Measurements from ENCODE around the gene COL9A3. TPM values are rescaled to one million over a fixed set of nuclear protein-coding genes. Genes with fewer than 3 reads are reported as not detected.

The COL9A3 gene
- total RNA-seq, 2 donors from 2014 or later, result 0.54 to 3.1 TPM

- H3K9me3 ChIP-seq, result no peaks in the 10 kb centered on the region
- no peaks in the 10 kb centered on the region for H3K27me3 ChIP-seq (replicated peaks; ENCODE audit: insufficient read depth)
- DNase-seq (ENCODE audit: low spot score), result no peak
- ATAC-seq (ENCODE audit: insufficient number of reproducible peaks, low FRiP score, low read depth), result no peak
- peaks cover 16% of the 10 kb centered on the region for H3K36me3 ChIP-seq
- no peak overlapping the region for H3K4me3 ChIP-seq
- H3K27ac ChIP-seq, result no peak overlapping the region
- peaks cover 4 to 8% of the 10 kb centered on the region in 2 donors for H3K4me1 ChIP-seq (ENCODE audit: control insufficient read depth in 1 of 2, low read depth in 2 of 2)
- no peak for TF ChIP-seq CTCF (IDR thresholded peaks at IDR 0.05)
Observed at GRCh38 chr20:62881662-62882395, 65.0 kb downstream of the COL9A3 start.

- Histone ChIP-seq H3K9me3 (no peaks in the 10 kb centered on the region), H3K4me3 (no peak overlapping the region), H3K27ac (no peak overlapping the region), H3K4me1 (ENCODE audit: control insufficient read depth in 1 of 2, low read depth in 2 of 2) (peaks cover under 1 to 2% of the 10 kb centered on the region in 2 donors), H3K27me3 (replicated peaks; ENCODE audit: insufficient read depth) (no peaks in the 10 kb centered on the region), H3K36me3 (peaks cover 19% of the 10 kb centered on the region)
- no peak for ATAC-seq (ENCODE audit: insufficient number of reproducible peaks, low FRiP score, low read depth)
- TF ChIP-seq CTCF (IDR thresholded peaks at IDR 0.05), result no peak
- no peak for DNase-seq (ENCODE audit: low spot score)
Observed at GRCh38 chr20:62882426-62882825, 65.6 kb downstream of the COL9A3 start.

GRCh38 chr20:62884556-62884955 is 67.7 kb downstream of the COL9A3 start:
- Histone ChIP-seq H3K36me3 (peaks cover 39% of the 10 kb centered on the region), H3K27ac (no peak overlapping the region), H3K27me3 (replicated peaks; ENCODE audit: insufficient read depth) (no peaks in the 10 kb centered on the region), H3K9me3 (no peaks in the 10 kb centered on the region), H3K4me3 (no peak overlapping the region), H3K4me1 (ENCODE audit: control insufficient read depth in 1 of 2, low read depth in 2 of 2) (no peaks in the 10 kb centered on the region)
- DNase-seq (ENCODE audit: low spot score) (no peak), ATAC-seq (ENCODE audit: insufficient number of reproducible peaks, low FRiP score, low read depth) (no peak)
- no peak for TF ChIP-seq CTCF (IDR thresholded peaks at IDR 0.05)

- ATAC-seq (ENCODE audit: insufficient number of reproducible peaks, low FRiP score, low read depth) (no peak), DNase-seq (ENCODE audit: low spot score) (no peak)
- H3K4me1 ChIP-seq (ENCODE audit: control insufficient read depth in 1 of 2, low read depth in 2 of 2), result no peaks in the 10 kb centered on the region
- H3K27ac ChIP-seq, result no peak overlapping the region
- H3K36me3 ChIP-seq, result peaks cover 46% of the 10 kb centered on the region
- H3K9me3 ChIP-seq, result no peaks in the 10 kb centered on the region
- no peak for TF ChIP-seq CTCF (IDR thresholded peaks at IDR 0.05)
- H3K4me3 ChIP-seq, result no peak overlapping the region
- H3K27me3 ChIP-seq (replicated peaks; ENCODE audit: insufficient read depth), result no peaks in the 10 kb centered on the region
Observed at GRCh38 chr20:62885046-62885895, 68.4 kb downstream of the COL9A3 start.
